ENCODE data around the gene ZNF764. TPM values are rescaled to one million over a fixed set of nuclear protein-coding genes. Genes with fewer than 3 reads are reported as not detected.
A peak's percentile ranks its signal among the peaks of the same experiment; 100 is the strongest.
"Not testable (repeated sequence)": the region's sequence is repeated elsewhere in the genome, so short reads cannot be mapped to it uniquely, and the experiment has no call there.

ZNF764 gene
- total and polyA plus RNA-seq, 4 donors, result 1.9 to 8.5 (median 5.5) TPM

GRCh38 chr16:30546115-30546514 is 12.1 kb downstream of the ZNF764 start:
- DNase-seq (no peak), ATAC-seq (ENCODE audit: low FRiP score) (no peak)
- WGBS, 2 donors, result 85 to 86% methylated on average over 8 of the region's 8 CpGs
- Histone ChIP-seq H3K27me3 (ENCODE audit: control insufficient read depth in 1 of 2, insufficient read depth in 2 of 2, low read length in 1 of 2) (no peaks in the 10 kb centered on the region), H3K27ac (ENCODE audit: low read depth in 1 of 2, low read length in 2 of 2) (no peak overlapping the region), H3K4me3 (ENCODE audit: low read length in 2 of 2) (no peak overlapping the region), H3K4me1 (ENCODE audit: control insufficient read depth in 1 of 2, insufficient read depth in 2 of 2, low read length in 2 of 2) (no peaks in the 10 kb centered on the region), H3K9me3 (ENCODE audit: control insufficient read depth, low read length) (no peaks in the 10 kb centered on the region), H3K36me3 (ENCODE audit: control insufficient read depth in 1 of 2, insufficient read depth in 2 of 2, low read length in 1 of 2) (no peaks in the 10 kb centered on the region)
- intact Hi-C loops (cut with DNase I), result no loop called here

- H3K4me3 ChIP-seq (ENCODE audit: low read length in 2 of 2), result no peak overlapping the region
- WGBS, 2 donors, result 76 to 81% methylated on average over 5 of the region's 5 CpGs
- no peaks in the 10 kb centered on the region for H3K4me1 ChIP-seq (ENCODE audit: control insufficient read depth in 1 of 2, insufficient read depth in 2 of 2, low read length in 2 of 2)
- no peaks in the 10 kb centered on the region for H3K27me3 ChIP-seq (ENCODE audit: control insufficient read depth in 1 of 2, insufficient read depth in 2 of 2, low read length in 1 of 2)
- H3K27ac ChIP-seq (ENCODE audit: low read depth in 1 of 2, low read length in 2 of 2), result no peak overlapping the region
- ATAC-seq (ENCODE audit: low FRiP score) (no peak), DNase-seq (no peak)
- no peaks in the 10 kb centered on the region for H3K9me3 ChIP-seq (ENCODE audit: control insufficient read depth, low read length)
- no peaks in the 10 kb centered on the region for H3K36me3 ChIP-seq (ENCODE audit: control insufficient read depth in 1 of 2, insufficient read depth in 2 of 2, low read length in 1 of 2)
- intact Hi-C loops (cut with DNase I), result no loop called here
Observed at GRCh38 chr16:30543067-30543466, 15.1 kb downstream of the ZNF764 start.

GRCh38 chr16:30541502-30542329 is 16.5 kb downstream of the ZNF764 start:
- Histone ChIP-seq H3K27me3 (ENCODE audit: control insufficient read depth in 1 of 2, insufficient read depth in 2 of 2, low read length in 1 of 2) (no peaks in the 10 kb centered on the region), H3K27ac (ENCODE audit: low read depth in 1 of 2, low read length in 2 of 2) (no peak overlapping the region), H3K36me3 (ENCODE audit: control insufficient read depth in 1 of 2, insufficient read depth in 2 of 2, low read length in 1 of 2) (no peaks in the 10 kb centered on the region), H3K4me1 (ENCODE audit: control insufficient read depth in 1 of 2, insufficient read depth in 2 of 2, low read length in 2 of 2) (no peaks in the 10 kb centered on the region), H3K4me3 (ENCODE audit: low read length in 2 of 2) (no peak overlapping the region), H3K9me3 (ENCODE audit: control insufficient read depth, low read length) (no peaks in the 10 kb centered on the region)
- 54 to 56% methylated on average over 10 of the region's 10 CpGs for WGBS, 2 donors
- intact Hi-C loops (cut with DNase I), result no loop called here
- no peak for DNase-seq
- ATAC-seq (ENCODE audit: low FRiP score), result no peak

GRCh38 chr16:30540916-30541464 is 17.2 kb downstream of the ZNF764 start:
- H3K9me3 ChIP-seq (ENCODE audit: control insufficient read depth, low read length); H3K27me3 ChIP-seq (ENCODE audit: control insufficient read depth in 1 of 2, insufficient read depth in 2 of 2, low read length in 1 of 2); H3K36me3 ChIP-seq (ENCODE audit: control insufficient read depth in 1 of 2, insufficient read depth in 2 of 2, low read length in 1 of 2); H3K4me3 ChIP-seq (ENCODE audit: low read length in 2 of 2); ATAC-seq (ENCODE audit: low FRiP score); intact Hi-C loops (cut with DNase I); DNase-seq; H3K27ac ChIP-seq (ENCODE audit: low read depth in 1 of 2, low read length in 2 of 2); H3K4me1 ChIP-seq (ENCODE audit: control insufficient read depth in 1 of 2, insufficient read depth in 2 of 2, low read length in 2 of 2): not testable (repeated sequence)
- WGBS, 2 donors, result 64 to 70% methylated on average over 9 of the region's 9 CpGs

- ATAC-seq (ENCODE audit: low FRiP score); H3K36me3 ChIP-seq (ENCODE audit: control insufficient read depth in 1 of 2, insufficient read depth in 2 of 2, low read length in 1 of 2); H3K4me3 ChIP-seq (ENCODE audit: low read length in 2 of 2); H3K9me3 ChIP-seq (ENCODE audit: control insufficient read depth, low read length); H3K4me1 ChIP-seq (ENCODE audit: control insufficient read depth in 1 of 2, insufficient read depth in 2 of 2, low read length in 2 of 2); DNase-seq; H3K27ac ChIP-seq (ENCODE audit: low read depth in 1 of 2, low read length in 2 of 2); H3K27me3 ChIP-seq (ENCODE audit: control insufficient read depth in 1 of 2, insufficient read depth in 2 of 2, low read length in 1 of 2): not testable (repeated sequence)
- intact Hi-C loops (cut with DNase I), result loop anchor here in 1 of 2 donors (10.0 kb wide), 1 partner anchor 45 kb away; the partner anchor contains the start of gene ZNF785
- WGBS, 2 donors, result 89% methylated on average over 13 of the region's 13 CpGs
Observed at GRCh38 chr16:30539986-30540526, 18.1 kb downstream of the ZNF764 start.

- H3K36me3 ChIP-seq (ENCODE audit: control insufficient read depth in 1 of 2, insufficient read depth in 2 of 2, low read length in 1 of 2), result no peaks in the 10 kb centered on the region
- H3K27me3 ChIP-seq (ENCODE audit: control insufficient read depth in 1 of 2, insufficient read depth in 2 of 2, low read length in 1 of 2), result no peaks in the 10 kb centered on the region
- ATAC-seq (ENCODE audit: low FRiP score) (no peak), DNase-seq (no peak)
- no peaks in the 10 kb centered on the region for H3K4me1 ChIP-seq (ENCODE audit: control insufficient read depth in 1 of 2, insufficient read depth in 2 of 2, low read length in 2 of 2)
- H3K9me3 ChIP-seq (ENCODE audit: control insufficient read depth, low read length), result no peaks in the 10 kb centered on the region
- no peak overlapping the region for H3K27ac ChIP-seq (ENCODE audit: low read depth in 1 of 2, low read length in 2 of 2)
- 83 to 90% methylated on average over 8 of the region's 8 CpGs for WGBS, 2 donors
- intact Hi-C loops (cut with DNase I), result loop anchor here in 1 of 2 donors (10.0 kb wide), 1 partner anchor 46 kb away; the partner anchor contains the start of gene ZNF785
- H3K4me3 ChIP-seq (ENCODE audit: low read length in 2 of 2), result no peak overlapping the region
Observed at GRCh38 chr16:30539000-30539964, 18.9 kb downstream of the ZNF764 start.

- DNase-seq; H3K9me3 ChIP-seq (ENCODE audit: control insufficient read depth, low read length); H3K27me3 ChIP-seq (ENCODE audit: control insufficient read depth in 1 of 2, insufficient read depth in 2 of 2, low read length in 1 of 2); H3K4me1 ChIP-seq (ENCODE audit: control insufficient read depth in 1 of 2, insufficient read depth in 2 of 2, low read length in 2 of 2); H3K4me3 ChIP-seq (ENCODE audit: low read length in 2 of 2); H3K27ac ChIP-seq (ENCODE audit: low read depth in 1 of 2, low read length in 2 of 2); ATAC-seq (ENCODE audit: low FRiP score); H3K36me3 ChIP-seq (ENCODE audit: control insufficient read depth in 1 of 2, insufficient read depth in 2 of 2, low read length in 1 of 2): not testable (repeated sequence)
- intact Hi-C loops (cut with DNase I), result loop anchor here in 1 of 2 donors (10.0 kb wide), 1 partner anchor 48 kb away; the partner anchor contains the start of gene ZNF785
- 92 to 95% methylated on average over 13 of the region's 13 CpGs for WGBS, 2 donors
Observed at GRCh38 chr16:30536391-30537024, 21.7 kb downstream of the ZNF764 start.

- no peaks in the 10 kb centered on the region for H3K4me1 ChIP-seq (ENCODE audit: control insufficient read depth in 1 of 2, insufficient read depth in 2 of 2, low read length in 2 of 2)
- WGBS, 2 donors, result 22 to 26% methylated on average over 12 of the region's 12 CpGs
- peak; percentile 84 for ATAC-seq (ENCODE audit: low FRiP score)
- H3K36me3 ChIP-seq (ENCODE audit: control insufficient read depth in 1 of 2, insufficient read depth in 2 of 2, low read length in 1 of 2), result peaks cover 0 to 4% of the 10 kb centered on the region in 2 donors
- peak overlapping the region in 1 of 2 donors; percentile 40 for H3K4me3 ChIP-seq (ENCODE audit: low read length in 2 of 2)
- peak; percentile 85 to 89 for DNase-seq
- no peaks in the 10 kb centered on the region for H3K9me3 ChIP-seq (ENCODE audit: control insufficient read depth, low read length)
- no peaks in the 10 kb centered on the region for H3K27me3 ChIP-seq (ENCODE audit: control insufficient read depth in 1 of 2, insufficient read depth in 2 of 2, low read length in 1 of 2)
- H3K27ac ChIP-seq (ENCODE audit: low read depth in 1 of 2, low read length in 2 of 2), result no peak overlapping the region
- intact Hi-C loops (cut with DNase I), result loop anchor here in 1 of 2 donors (10.0 kb wide), 1 partner anchor 49 kb away; the partner anchor contains the start of gene ZNF785
Observed at GRCh38 chr16:30535777-30536190, 22.4 kb downstream of the ZNF764 start.
